SK-N-SH treated with all-trans-retinoic acid at 6 μM for 48 hours (cell line): ENCODE measurements around the gene SYNE1.

Source experiments
- ATAC-seq: fragments of 200-7000 bp; cut with Tn5 transposase; 3 replicates; pipeline ENCODE4 v1.9.1; 2020; ENCODE audit warnings: mild to moderate bottlenecking, moderate library complexity
- ARNTL ChIP-seq: fragments of 450-650 bp; formaldehyde crosslinking; IDR thresholded peaks from 2 replicates; pipeline ENCODE4 v1.5.0; 2020; ENCODE audit warnings: low read depth, mild to moderate bottlenecking, moderate library complexity, borderline replicate concordance
- BACH2 ChIP-seq: fragments of 250-450 bp; sonication (Bioruptor Pico); IDR thresholded peaks from 2 replicates; pipeline ENCODE4 v1.9.0; 2021; ENCODE audit warnings: mild to moderate bottlenecking, borderline replicate concordance
- ESRRG ChIP-seq: fragments of 250-450 bp; sonication (Bioruptor Pico); IDR thresholded peaks from 2 replicates; pipeline ENCODE4 v1.6.1; 2021; ENCODE audit warnings: mild to moderate bottlenecking
- GLIS3 ChIP-seq: fragments of 250-450 bp; sonication (Bioruptor Pico); IDR thresholded peaks from 2 replicates; pipeline ENCODE4 v1.5.0; 2020; ENCODE audit warnings: mild to moderate bottlenecking, moderate library complexity
- ISL1 ChIP-seq: fragments of 250-450 bp; sonication (Bioruptor Pico); IDR thresholded peaks from 2 replicates; pipeline ENCODE4 v2.1.2; 2022; ENCODE audit warnings: mild to moderate bottlenecking, moderate library complexity
- OSR1 ChIP-seq: fragments of 250-450 bp; sonication (Bioruptor Pico); IDR thresholded peaks from 2 replicates; pipeline ENCODE4 v1.8.0; 2022; ENCODE audit warnings: moderate library complexity, mild to moderate bottlenecking, inconsistent platforms
- SNAI2 ChIP-seq: fragments of 250-450 bp; sonication (Bioruptor Pico); IDR thresholded peaks from 2 replicates; pipeline ENCODE4 v1.5.0; 2020; ENCODE audit warnings: mild to moderate bottlenecking, moderate library complexity
- TCF4 ChIP-seq: fragments of 250-450 bp; sonication (Bioruptor Pico); IDR thresholded peaks from 2 replicates; pipeline ENCODE4 v1.8.0; 2021; ENCODE audit warnings: mild to moderate bottlenecking, moderate library complexity, borderline replicate concordance
- TOX ChIP-seq: fragments of 250-450 bp; sonication (Bioruptor Pico); IDR thresholded peaks from 2 replicates; pipeline ENCODE4 v1.8.0; 2021; ENCODE audit warnings: mild to moderate bottlenecking, moderate library complexity, borderline replicate concordance
- ZFP3 ChIP-seq: fragments of 250-450 bp; sonication (Bioruptor Pico); IDR thresholded peaks from 2 replicates; pipeline ENCODE4 v1.5.0; 2020; ENCODE audit warnings: mild to moderate bottlenecking, moderate library complexity
- ZFP30 ChIP-seq: fragments of 450-650 bp; formaldehyde crosslinking; IDR thresholded peaks from 2 replicates; pipeline ENCODE4 v1.5.0; 2022; ENCODE audit warnings: mild to moderate bottlenecking, moderate library complexity
- ZNF8 ChIP-seq: fragments of 450-650 bp; formaldehyde crosslinking; IDR thresholded peaks from 2 replicates; pipeline ENCODE4 v1.5.0; 2020; ENCODE audit warnings: mild to moderate bottlenecking, moderate library complexity
- TF ChIP-seq, protein P1 (sequence below): fragments of 250-450 bp; sonication (Bioruptor Pico); IDR thresholded peaks from 2 replicates; pipeline ENCODE4 v1.8.0; 2020; ENCODE audit warnings: mild to moderate bottlenecking, moderate library complexity, borderline replicate concordance
- TF ChIP-seq, protein P2 (sequence below): fragments of 250-450 bp; sonication (Bioruptor Pico); IDR thresholded peaks from 2 replicates; pipeline ENCODE4 v1.5.0; 2020; ENCODE audit warnings: mild to moderate bottlenecking, moderate library complexity
- TF ChIP-seq, protein P3 (sequence below): fragments of 250-450 bp; sonication (Bioruptor Pico); IDR thresholded peaks from 2 replicates; pipeline ENCODE4 v1.8.0; 2021; ENCODE audit warnings: low read depth, mild to moderate bottlenecking, moderate library complexity, borderline replicate concordance
- TF ChIP-seq, protein P4 (sequence below): fragments of 250-450 bp; sonication (Bioruptor Pico); IDR thresholded peaks from 2 replicates; pipeline ENCODE4 v1.5.1; 2020; ENCODE audit warnings: low read depth, mild to moderate bottlenecking, moderate library complexity
- TF ChIP-seq, protein P5 (sequence below): fragments of 250-450 bp; sonication (Bioruptor Pico); IDR thresholded peaks from 2 replicates; pipeline ENCODE4 v1.5.1; 2021; ENCODE audit warnings: mild to moderate bottlenecking, moderate library complexity

SYNE1 gene

DNA sequence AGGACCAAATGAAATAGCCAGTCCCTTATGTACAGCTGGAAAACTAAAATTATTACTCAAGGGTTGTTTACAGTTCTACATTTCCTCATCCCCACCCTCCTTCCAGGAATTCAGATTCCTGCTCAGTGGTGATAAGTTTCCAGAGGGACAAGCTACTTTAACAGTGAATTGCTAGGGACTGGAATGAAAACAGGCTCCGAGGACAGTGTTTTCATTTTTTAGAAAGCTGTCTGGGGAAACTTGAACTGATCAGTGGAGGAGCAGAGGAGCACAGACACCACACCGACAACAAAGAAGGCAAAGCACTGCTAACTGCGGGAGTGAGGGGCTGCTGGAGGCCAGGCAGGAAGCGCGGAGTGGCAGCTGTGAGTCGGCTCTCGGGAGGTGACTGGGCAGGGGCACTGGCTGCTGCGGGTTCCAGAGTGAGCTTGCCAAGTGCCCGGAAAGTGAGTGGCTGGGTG is 507.4 kb downstream of the SYNE1 start:
- no peak for ATAC-seq
- TF ChIP-seq, protein P1, sequence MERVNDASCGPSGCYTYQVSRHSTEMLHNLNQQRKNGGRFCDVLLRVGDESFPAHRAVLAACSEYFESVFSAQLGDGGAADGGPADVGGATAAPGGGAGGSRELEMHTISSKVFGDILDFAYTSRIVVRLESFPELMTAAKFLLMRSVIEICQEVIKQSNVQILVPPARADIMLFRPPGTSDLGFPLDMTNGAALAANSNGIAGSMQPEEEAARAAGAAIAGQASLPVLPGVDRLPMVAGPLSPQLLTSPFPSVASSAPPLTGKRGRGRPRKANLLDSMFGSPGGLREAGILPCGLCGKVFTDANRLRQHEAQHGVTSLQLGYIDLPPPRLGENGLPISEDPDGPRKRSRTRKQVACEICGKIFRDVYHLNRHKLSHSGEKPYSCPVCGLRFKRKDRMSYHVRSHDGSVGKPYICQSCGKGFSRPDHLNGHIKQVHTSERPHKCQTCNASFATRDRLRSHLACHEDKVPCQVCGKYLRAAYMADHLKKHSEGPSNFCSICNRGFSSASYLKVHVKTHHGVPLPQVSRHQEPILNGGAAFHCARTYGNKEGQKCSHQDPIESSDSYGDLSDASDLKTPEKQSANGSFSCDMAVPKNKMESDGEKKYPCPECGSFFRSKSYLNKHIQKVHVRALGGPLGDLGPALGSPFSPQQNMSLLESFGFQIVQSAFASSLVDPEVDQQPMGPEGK: no peak
- TF ChIP-seq OSR1 (no peak), ZFP30 (CRISPR knock-in tag) (no peak), BACH2 (CRISPR knock-in tag) (no peak), ARNTL (CRISPR knock-in tag) (no peak), SNAI2 (CRISPR knock-in tag) (no peak), TOX (CRISPR knock-in tag) (no peak), ZNF8 (CRISPR knock-in tag) (no peak), GLIS3 (CRISPR knock-in tag) (no peak)
- TF ChIP-seq, protein P2, sequence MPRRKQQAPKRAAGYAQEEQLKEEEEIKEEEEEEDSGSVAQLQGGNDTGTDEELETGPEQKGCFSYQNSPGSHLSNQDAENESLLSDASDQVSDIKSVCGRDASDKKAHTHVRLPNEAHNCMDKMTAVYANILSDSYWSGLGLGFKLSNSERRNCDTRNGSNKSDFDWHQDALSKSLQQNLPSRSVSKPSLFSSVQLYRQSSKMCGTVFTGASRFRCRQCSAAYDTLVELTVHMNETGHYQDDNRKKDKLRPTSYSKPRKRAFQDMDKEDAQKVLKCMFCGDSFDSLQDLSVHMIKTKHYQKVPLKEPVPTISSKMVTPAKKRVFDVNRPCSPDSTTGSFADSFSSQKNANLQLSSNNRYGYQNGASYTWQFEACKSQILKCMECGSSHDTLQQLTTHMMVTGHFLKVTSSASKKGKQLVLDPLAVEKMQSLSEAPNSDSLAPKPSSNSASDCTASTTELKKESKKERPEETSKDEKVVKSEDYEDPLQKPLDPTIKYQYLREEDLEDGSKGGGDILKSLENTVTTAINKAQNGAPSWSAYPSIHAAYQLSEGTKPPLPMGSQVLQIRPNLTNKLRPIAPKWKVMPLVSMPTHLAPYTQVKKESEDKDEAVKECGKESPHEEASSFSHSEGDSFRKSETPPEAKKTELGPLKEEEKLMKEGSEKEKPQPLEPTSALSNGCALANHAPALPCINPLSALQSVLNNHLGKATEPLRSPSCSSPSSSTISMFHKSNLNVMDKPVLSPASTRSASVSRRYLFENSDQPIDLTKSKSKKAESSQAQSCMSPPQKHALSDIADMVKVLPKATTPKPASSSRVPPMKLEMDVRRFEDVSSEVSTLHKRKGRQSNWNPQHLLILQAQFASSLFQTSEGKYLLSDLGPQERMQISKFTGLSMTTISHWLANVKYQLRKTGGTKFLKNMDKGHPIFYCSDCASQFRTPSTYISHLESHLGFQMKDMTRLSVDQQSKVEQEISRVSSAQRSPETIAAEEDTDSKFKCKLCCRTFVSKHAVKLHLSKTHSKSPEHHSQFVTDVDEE: no peak
- TF ChIP-seq, protein P3, sequence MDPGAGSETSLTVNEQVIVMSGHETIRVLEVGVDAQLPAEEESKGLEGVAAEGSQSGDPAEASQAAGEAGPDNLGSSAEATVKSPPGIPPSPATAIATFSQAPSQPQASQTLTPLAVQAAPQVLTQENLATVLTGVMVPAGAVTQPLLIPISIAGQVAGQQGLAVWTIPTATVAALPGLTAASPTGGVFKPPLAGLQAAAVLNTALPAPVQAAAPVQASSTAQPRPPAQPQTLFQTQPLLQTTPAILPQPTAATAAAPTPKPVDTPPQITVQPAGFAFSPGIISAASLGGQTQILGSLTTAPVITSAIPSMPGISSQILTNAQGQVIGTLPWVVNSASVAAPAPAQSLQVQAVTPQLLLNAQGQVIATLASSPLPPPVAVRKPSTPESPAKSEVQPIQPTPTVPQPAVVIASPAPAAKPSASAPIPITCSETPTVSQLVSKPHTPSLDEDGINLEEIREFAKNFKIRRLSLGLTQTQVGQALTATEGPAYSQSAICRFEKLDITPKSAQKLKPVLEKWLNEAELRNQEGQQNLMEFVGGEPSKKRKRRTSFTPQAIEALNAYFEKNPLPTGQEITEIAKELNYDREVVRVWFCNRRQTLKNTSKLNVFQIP (CRISPR knock-in tag): no peak
- TF ChIP-seq, protein P4, sequence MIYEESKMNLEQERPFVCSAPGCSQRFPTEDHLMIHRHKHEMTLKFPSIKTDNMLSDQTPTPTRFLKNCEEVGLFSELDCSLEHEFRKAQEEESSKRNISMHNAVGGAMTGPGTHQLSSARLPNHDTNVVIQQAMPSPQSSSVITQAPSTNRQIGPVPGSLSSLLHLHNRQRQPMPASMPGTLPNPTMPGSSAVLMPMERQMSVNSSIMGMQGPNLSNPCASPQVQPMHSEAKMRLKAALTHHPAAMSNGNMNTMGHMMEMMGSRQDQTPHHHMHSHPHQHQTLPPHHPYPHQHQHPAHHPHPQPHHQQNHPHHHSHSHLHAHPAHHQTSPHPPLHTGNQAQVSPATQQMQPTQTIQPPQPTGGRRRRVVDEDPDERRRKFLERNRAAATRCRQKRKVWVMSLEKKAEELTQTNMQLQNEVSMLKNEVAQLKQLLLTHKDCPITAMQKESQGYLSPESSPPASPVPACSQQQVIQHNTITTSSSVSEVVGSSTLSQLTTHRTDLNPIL (CRISPR knock-in tag): no peak

DNA sequence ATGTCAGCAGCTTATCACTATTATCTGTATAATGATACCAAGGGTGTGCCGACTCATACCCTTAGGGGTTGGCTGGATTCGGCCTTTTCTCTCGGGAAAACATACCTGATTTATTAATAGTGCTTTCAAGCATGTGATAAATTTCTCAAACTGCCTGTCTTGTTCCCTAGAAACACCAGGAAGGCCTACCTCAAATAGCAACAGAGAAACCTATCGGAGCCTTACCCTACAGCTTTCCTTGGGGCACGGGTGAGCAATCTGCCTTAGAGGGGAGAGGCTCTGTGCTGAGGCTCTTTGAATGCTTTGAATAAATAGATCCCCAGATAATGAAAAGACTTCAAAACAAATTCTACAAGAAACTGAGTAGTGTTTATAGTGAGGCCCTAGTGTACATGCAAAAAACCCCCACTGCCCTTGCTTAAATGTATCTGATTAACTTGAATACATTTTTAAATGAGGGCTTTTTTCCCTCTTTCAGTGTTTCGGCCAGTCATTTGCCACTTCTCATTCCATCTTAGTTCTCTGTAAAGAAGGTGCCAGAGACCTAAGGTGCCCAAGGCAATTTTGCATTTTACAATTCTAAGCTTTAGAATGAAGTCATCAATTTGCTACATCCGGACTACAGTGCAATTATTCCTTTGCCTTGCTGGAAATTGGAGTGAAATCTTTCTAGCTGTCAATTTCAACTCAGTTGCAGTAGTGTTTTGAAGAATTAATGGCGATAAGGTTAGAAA is 509.6 kb downstream of the SYNE1 start:
- TF ChIP-seq TCF4 (CRISPR knock-in tag) (no peak), ESRRG (CRISPR knock-in tag) (no peak), ZFP3 (CRISPR knock-in tag) (no peak), OSR1 (no peak)
- TF ChIP-seq, protein P5, sequence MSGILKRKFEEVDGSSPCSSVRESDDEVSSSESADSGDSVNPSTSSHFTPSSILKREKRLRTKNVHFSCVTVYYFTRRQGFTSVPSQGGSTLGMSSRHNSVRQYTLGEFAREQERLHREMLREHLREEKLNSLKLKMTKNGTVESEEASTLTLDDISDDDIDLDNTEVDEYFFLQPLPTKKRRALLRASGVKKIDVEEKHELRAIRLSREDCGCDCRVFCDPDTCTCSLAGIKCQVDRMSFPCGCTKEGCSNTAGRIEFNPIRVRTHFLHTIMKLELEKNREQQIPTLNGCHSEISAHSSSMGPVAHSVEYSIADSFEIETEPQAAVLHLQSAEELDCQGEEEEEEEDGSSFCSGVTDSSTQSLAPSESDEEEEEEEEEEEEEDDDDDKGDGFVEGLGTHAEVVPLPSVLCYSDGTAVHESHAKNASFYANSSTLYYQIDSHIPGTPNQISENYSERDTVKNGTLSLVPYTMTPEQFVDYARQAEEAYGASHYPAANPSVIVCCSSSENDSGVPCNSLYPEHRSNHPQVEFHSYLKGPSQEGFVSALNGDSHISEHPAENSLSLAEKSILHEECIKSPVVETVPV (CRISPR knock-in tag): no peak
- TF ChIP-seq, all 23 proteins: peak for 0
- no peak for ATAC-seq

DNA sequence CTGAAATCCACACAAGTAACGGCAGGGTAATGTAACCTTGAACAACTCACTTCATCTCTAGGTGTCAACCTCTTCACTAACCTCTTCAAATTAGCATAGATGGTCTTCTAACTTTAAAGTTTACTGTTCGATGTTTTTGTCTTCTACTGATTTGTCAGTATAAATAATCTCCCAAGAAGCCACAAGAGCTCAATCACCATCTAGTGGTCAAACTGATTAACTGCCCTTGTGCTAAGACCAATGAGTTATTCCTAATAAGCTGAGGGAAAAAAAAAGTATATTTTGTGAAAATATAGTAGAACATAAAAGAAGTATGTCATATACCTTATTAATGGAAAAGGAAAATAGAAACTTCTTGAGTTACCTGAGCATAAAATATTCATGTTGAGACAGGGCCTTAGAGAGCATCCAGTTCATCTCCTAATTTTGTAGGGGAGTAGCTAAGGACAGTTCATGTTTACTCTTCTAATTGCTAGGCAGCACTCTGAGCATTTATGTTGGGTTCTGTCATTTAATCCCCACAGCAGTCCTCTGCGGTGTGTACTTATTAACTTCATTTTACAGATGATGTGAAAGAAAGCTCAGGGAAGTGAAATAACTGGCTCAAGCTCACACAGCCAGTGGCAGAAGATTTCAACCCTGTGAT is 512.6 kb downstream of the SYNE1 start:
- TF ChIP-seq, protein P3 (CRISPR knock-in tag): no peak
- TF ChIP-seq, protein P4 (CRISPR knock-in tag): no peak
- TF ChIP-seq, protein P2: no peak
- TF ChIP-seq SNAI2 (CRISPR knock-in tag): no peak
- TF ChIP-seq ISL1: no peak
- TF ChIP-seq GLIS3 (CRISPR knock-in tag): no peak

More for the DNA sequence above, 512.6 kb downstream of the SYNE1 start:
- peak; percentile 87 for ATAC-seq
